ENCODE results near the gene TULP1.

DNA sequence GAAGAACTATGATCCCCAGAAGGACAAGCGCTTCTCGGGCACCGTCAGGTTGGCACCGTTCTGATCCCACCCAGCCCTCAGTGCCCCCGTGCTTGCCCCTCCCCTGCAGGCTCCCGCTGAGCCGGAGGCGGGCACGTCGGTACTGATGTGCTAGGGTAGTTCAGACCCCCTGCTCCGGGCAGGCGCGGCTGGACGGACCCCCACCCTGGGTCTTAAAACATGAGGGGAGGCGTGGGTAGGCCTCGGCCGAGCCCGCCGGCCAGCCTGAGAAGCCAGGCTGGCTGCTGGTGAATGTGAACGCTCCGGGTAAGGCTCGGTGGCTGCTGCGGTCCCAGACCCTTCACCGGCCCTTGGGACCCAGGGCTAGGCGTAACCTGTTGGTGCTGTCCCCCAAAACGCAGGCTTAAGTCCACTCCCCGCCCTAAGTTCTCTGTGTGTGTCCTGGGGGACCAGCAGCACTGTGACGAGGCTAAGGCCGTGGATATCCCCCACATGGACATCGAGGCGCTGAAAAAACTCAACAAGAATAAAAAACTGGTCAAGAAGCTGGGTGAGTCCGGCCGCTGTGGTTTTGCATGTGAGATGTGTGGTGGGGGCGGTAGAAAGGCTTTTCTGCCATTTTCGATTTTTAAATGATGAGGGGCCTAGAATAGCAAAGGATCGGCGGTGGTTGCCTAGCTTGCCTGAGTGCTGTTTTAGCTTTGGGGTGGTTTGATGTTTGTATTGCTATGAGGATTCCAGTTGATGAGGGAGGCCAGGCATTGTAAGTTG, 43.5 kb downstream of the TULP1 start:
- TF ChIP-seq POLR2AphosphoS5 (IDR thresholded peaks at IDR 0.05; ENCODE audit: low read depth, low read length) (peak; percentile 64; the same call in 1 of the 2 replicates), CBX8 (IDR thresholded peaks at IDR 0.05; ENCODE audit: borderline replicate concordance, low read depth, low read length) (no peak), RXRA (IDR thresholded peaks at IDR 0.05; ENCODE audit: insufficient read depth, low read depth, low read length) (no peak), POLR2A (IDR thresholded peaks at IDR 0.05; ENCODE audit: control extremely low read depth in 1 of 2, low read depth in 2 of 2, low read length in 2 of 2) (no peak), EZH2 (IDR thresholded peaks at IDR 0.05; ENCODE audit: low read depth, low read length, severe bottlenecking) (no peak), YY1 (IDR thresholded peaks at IDR 0.05; ENCODE audit: low read depth, low read length) (no peak)
- TF ChIP-seq, protein P1, sequence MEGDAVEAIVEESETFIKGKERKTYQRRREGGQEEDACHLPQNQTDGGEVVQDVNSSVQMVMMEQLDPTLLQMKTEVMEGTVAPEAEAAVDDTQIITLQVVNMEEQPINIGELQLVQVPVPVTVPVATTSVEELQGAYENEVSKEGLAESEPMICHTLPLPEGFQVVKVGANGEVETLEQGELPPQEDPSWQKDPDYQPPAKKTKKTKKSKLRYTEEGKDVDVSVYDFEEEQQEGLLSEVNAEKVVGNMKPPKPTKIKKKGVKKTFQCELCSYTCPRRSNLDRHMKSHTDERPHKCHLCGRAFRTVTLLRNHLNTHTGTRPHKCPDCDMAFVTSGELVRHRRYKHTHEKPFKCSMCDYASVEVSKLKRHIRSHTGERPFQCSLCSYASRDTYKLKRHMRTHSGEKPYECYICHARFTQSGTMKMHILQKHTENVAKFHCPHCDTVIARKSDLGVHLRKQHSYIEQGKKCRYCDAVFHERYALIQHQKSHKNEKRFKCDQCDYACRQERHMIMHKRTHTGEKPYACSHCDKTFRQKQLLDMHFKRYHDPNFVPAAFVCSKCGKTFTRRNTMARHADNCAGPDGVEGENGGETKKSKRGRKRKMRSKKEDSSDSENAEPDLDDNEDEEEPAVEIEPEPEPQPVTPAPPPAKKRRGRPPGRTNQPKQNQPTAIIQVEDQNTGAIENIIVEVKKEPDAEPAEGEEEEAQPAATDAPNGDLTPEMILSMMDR (IDR thresholded peaks at IDR 0.05; ENCODE audit: control extremely low read depth in 1 of 3, insufficient read depth in 1 of 3, low read depth in 1 of 3, low read length in 3 of 3) = no peak
